PC-9 (cell line): ENCODE data around the gene LAMTOR2. TPM values are rescaled to one million over a fixed set of nuclear protein-coding genes. Genes with fewer than 3 reads are reported as not detected.

ENCODE experiments used
- BruUV-seq: library from RNA; stranded (reverse); fragments of 400-500 nt; replicated peaks from 2 replicates; lab custom pipeline; 2021; lab: Mats Ljungman, UMichigan
- CTCF ChIA-PET: fragments of 300-600 bp; sonication (Branson Sonifier 250); formaldehyde crosslinking; loops from one replicate; lab custom pipeline; 2022; ENCODE audit warnings: antibody characterized with exemption; lab: Charles Lee
- POLR2A ChIA-PET: fragments of 300-600 bp; sonication (Branson Sonifier 250); formaldehyde crosslinking; loops from one replicate; lab custom pipeline; 2022; ENCODE audit warnings: antibody characterized with exemption; ENCODE audit not compliant: unreplicated experiment; lab: Charles Lee
- DNase-seq, 2 experiments: peaks; one replicate each; pipeline versions ENCODE4 v3.0.0 to v3.0.0-alpha.2; 2015 to 2022; ENCODE audit warnings: mixed read lengths in 1 of 2
- H2AFZ ChIP-seq: fragments of 200-600 bp; sonication (generic); 2 replicates; pipeline ENCODE4 v1.8.1; 2017; ENCODE audit warnings: antibody characterized with exemption
- H3F3A ChIP-seq: fragments of 200-600 bp; sonication (generic); 2 replicates; pipeline ENCODE4 v1.8.1; 2017; ENCODE audit warnings: antibody characterized with exemption, mild to moderate bottlenecking, low read depth; ENCODE audit not compliant: insufficient read depth
- H3K27ac ChIP-seq: fragments of 200-600 bp; sonication (generic); 2 replicates; pipeline ENCODE4 v1.6.1; 2016; ENCODE audit warnings: mixed run types
- H3K27me3 ChIP-seq: fragments of 200-600 bp; sonication (generic); 2 replicates; pipeline ENCODE4 v1.6.1; 2016; ENCODE audit warnings: low read depth, mixed run types; ENCODE audit not compliant: insufficient read depth
- H3K36me3 ChIP-seq: fragments of 200-600 bp; sonication (generic); 2 replicates; pipeline ENCODE4 v1.6.1; 2016; ENCODE audit warnings: low read depth, mixed run types
- H3K4me1 ChIP-seq: fragments of 200-600 bp; sonication (generic); replicated peaks from 2 replicates; pipeline ENCODE4 v1.6.1; 2016; ENCODE audit warnings: mixed run types; ENCODE audit not compliant: insufficient read depth
- H3K4me2 ChIP-seq: fragments of 200-600 bp; sonication (generic); 2 replicates; pipeline ENCODE4 v1.6.1; 2017; ENCODE audit warnings: mixed run types
- H3K4me3 ChIP-seq: fragments of 200-600 bp; sonication (generic); 2 replicates; pipeline ENCODE4 v1.6.1; 2016; ENCODE audit warnings: mixed run types
- H3K79me2 ChIP-seq: fragments of 200-600 bp; sonication (generic); 2 replicates; pipeline ENCODE4 v1.6.1; 2017; ENCODE audit warnings: low read depth, mixed run types
- H3K9me2 ChIP-seq: fragments of 200-600 bp; sonication (generic); 2 replicates; pipeline ENCODE4 v1.8.1; 2017; ENCODE audit warnings: mild to moderate bottlenecking; ENCODE audit not compliant: insufficient read depth
- H3K9me3 ChIP-seq: fragments of 200-600 bp; sonication (generic); 2 replicates; pipeline ENCODE4 v1.8.1; 2016; ENCODE audit warnings: low read depth; ENCODE audit not compliant: insufficient read depth
- H4K20me1 ChIP-seq: fragments of 200-600 bp; sonication (generic); 2 replicates; pipeline ENCODE4 v1.8.1; 2017; ENCODE audit not compliant: insufficient read depth
- EZH2 ChIP-seq: fragments of 200-600 bp; sonication (generic); IDR thresholded peaks from 2 replicates; pipeline ENCODE4 v1.8.0; 2017; ENCODE audit warnings: antibody characterized with exemption, low read depth
- intact Hi-C: fragments of 100-400 bp; cut with micrococcal nuclease; formaldehyde crosslinking; loops from one replicate; pipeline ENCODE4 v1.10.0; 2022; ENCODE audit not compliant: unreplicated experiment
- total RNA-seq: library from RNA; stranded (reverse); gene quantifications from 2 replicates; pipeline ENCODE4 v1.2.3, GENCODE V29; 2021
- TF ChIP-seq, protein P1 (sequence below): fragments of 200-600 bp; sonication (generic); conservative IDR thresholded peaks from 2 replicates; pipeline ENCODE4 v1.6.1; 2017; ENCODE audit warnings: mixed run types, antibody characterized with exemption, mild to moderate bottlenecking, moderate library complexity

LAMTOR2 gene
- total RNA-seq, 1 experiment from 2014 or later, result 76.8 TPM

GRCh38 chr1:156079762-156080161 is 25.2 kb downstream of the LAMTOR2 start:
- H3F3A ChIP-seq, result peaks cover 20% of the 10 kb centered on the region; the same call in 1 of the 2 replicates
- H3K4me1 ChIP-seq, result peaks cover 5% of the 10 kb centered on the region; the same call in 1 of the 2 replicates
- TSS peak; percentile 21 for BruUV-seq
- no peaks in the 10 kb centered on the region for H3K36me3 ChIP-seq
- H2AFZ ChIP-seq, result no peak overlapping the region
- intact Hi-C loops, result no loop called here
- H3K27ac ChIP-seq, result no peak overlapping the region
- no peaks in the 10 kb centered on the region for H3K9me2 ChIP-seq
- H3K79me2 ChIP-seq, result no peaks in the 10 kb centered on the region
- H3K4me2 ChIP-seq, result no peak overlapping the region
- no peak for DNase-seq
- no peaks in the 10 kb centered on the region for H3K9me3 ChIP-seq
- TF ChIP-seq, protein P1, sequence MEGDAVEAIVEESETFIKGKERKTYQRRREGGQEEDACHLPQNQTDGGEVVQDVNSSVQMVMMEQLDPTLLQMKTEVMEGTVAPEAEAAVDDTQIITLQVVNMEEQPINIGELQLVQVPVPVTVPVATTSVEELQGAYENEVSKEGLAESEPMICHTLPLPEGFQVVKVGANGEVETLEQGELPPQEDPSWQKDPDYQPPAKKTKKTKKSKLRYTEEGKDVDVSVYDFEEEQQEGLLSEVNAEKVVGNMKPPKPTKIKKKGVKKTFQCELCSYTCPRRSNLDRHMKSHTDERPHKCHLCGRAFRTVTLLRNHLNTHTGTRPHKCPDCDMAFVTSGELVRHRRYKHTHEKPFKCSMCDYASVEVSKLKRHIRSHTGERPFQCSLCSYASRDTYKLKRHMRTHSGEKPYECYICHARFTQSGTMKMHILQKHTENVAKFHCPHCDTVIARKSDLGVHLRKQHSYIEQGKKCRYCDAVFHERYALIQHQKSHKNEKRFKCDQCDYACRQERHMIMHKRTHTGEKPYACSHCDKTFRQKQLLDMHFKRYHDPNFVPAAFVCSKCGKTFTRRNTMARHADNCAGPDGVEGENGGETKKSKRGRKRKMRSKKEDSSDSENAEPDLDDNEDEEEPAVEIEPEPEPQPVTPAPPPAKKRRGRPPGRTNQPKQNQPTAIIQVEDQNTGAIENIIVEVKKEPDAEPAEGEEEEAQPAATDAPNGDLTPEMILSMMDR, result no peak
- no peak for TF ChIP-seq EZH2
- CTCF ChIA-PET, result no interaction called here
- no peaks in the 10 kb centered on the region for H4K20me1 ChIP-seq
- H3K27me3 ChIP-seq, result no peaks in the 10 kb centered on the region
- H3K4me3 ChIP-seq, result no peak overlapping the region
- POLR2A ChIA-PET, result no interaction called here

DNA sequence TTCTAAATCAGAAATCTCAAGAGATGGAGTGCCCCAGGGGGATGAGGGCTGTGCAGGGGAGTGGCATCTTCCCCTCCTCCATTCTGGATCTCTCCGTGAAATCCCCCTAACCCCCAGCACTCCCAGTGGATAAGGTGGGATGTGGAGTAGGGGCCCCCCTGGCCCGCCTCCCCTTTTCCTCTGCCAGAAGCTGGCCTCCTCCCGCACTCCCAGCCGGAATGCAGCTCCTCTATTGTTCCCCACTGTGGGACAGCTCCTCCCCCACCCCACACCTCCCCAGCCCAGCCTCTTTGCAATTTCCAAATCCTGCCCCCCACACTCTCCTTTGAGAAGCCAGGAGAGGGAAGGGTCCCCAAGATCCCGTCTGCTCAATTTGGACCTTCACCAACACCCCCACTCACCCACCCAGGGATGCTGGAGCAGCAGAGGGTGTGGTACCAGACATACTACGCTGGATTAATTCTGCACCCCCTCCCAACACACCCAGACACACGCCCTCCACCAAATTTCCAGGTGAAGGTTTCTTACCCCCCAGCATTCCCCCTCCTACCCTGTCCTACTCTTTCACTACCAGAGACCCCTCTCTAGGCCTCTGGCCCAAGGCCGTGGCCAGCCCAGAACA is 25.8 kb downstream of the LAMTOR2 start:
- Histone ChIP-seq H3K9me2 (no peaks in the 10 kb centered on the region), H3K36me3 (no peaks in the 10 kb centered on the region), H3F3A (peaks cover 22% of the 10 kb centered on the region; the same call in 1 of the 2 replicates), H3K9me3 (no peaks in the 10 kb centered on the region), H3K27ac (no peak overlapping the region), H4K20me1 (no peaks in the 10 kb centered on the region), H3K79me2 (no peaks in the 10 kb centered on the region), H3K4me3 (no peak overlapping the region), H3K4me2 (peak overlapping the region; percentile 55), H2AFZ (no peak overlapping the region), H3K4me1 (peaks cover 5% of the 10 kb centered on the region; the same call in 1 of the 2 replicates), H3K27me3 (no peaks in the 10 kb centered on the region)
- DNase-seq, result no peak
- ChIA-PET CTCF (no interaction called here), POLR2A (no interaction called here)
- intact Hi-C loops, result no loop called here
- no TSS peak for BruUV-seq
- no peak for TF ChIP-seq EZH2
- TF ChIP-seq, protein P1, result no peak

GRCh38 chr1:156080863-156081179 is 26.2 kb downstream of the LAMTOR2 start:
- Histone ChIP-seq H3F3A (peaks cover 26% of the 10 kb centered on the region; the same call in 1 of the 2 replicates), H3K4me3 (no peak overlapping the region), H3K27me3 (no peaks in the 10 kb centered on the region), H3K9me2 (no peaks in the 10 kb centered on the region), H3K36me3 (no peaks in the 10 kb centered on the region), H3K4me2 (peak overlapping the region; percentile 55), H4K20me1 (no peaks in the 10 kb centered on the region), H3K4me1 (peaks cover 5% of the 10 kb centered on the region; the same call in 1 of the 2 replicates), H3K27ac (no peak overlapping the region), H3K9me3 (no peaks in the 10 kb centered on the region), H2AFZ (no peak overlapping the region), H3K79me2 (no peaks in the 10 kb centered on the region)
- CTCF ChIA-PET, result interaction anchor here (0.6 kb wide), 1 partner anchor 13 kb away, joined by 11 read pairs; no protein-coding TSS in a partner anchor
- POLR2A ChIA-PET, result no interaction called here
- DNase-seq, result no peak
- no TSS peak for BruUV-seq
- intact Hi-C loops, result no loop called here
- TF ChIP-seq, protein P1, result no peak
- TF ChIP-seq EZH2, result no peak
